Gastrocnemius medialis (tissue), 4 donors: ENCODE data around the gene GPR155. TPM values are rescaled to one million over a fixed set of nuclear protein-coding genes. Genes with fewer than 3 reads are reported as not detected.

Experiments
- ATAC-seq, 2 donors: fragments of 150-250 bp; one replicate each; pipeline ENCODE4 v1.9.1; 2016
- DNase-seq, 2 donors: peaks; one replicate each; pipeline ENCODE4 v3.0.0-alpha.2; 2019
- H3K27ac ChIP-seq, 4 donors: fragments of 200-600 bp; sonication (generic); 1 replicate in 1 of 4; 2 replicates in 3 of 4; pipeline ENCODE4 v1.5.1; 2016 to 2018; ENCODE audit warnings: mild to moderate bottlenecking in 2 of 4, moderate library complexity in 1 of 4
- H3K27me3 ChIP-seq, 3 donors: fragments of 200-600 bp; sonication (generic) in 2 of 3; 1 replicate in 1 of 3; 2 replicates in 2 of 3; pipeline versions ENCODE4 v1.5.1 to v1.6.0; 2016 to 2019; ENCODE audit warnings: mild to moderate bottlenecking in 1 of 3, moderate library complexity in 1 of 3
- H3K36me3 ChIP-seq, 2 donors: fragments of 200-600 bp; sonication (generic) in 1 of 2; one replicate each; pipeline ENCODE4 v1.5.1; 2017 to 2018
- H3K4me1 ChIP-seq, 2 donors: fragments of 200-600 bp; sonication (generic) in 1 of 2; one replicate each; pipeline ENCODE4 v1.5.1; 2016 to 2017; ENCODE audit warnings: mild to moderate bottlenecking in 2 of 2
- H3K4me3 ChIP-seq, 4 donors: fragments of 200-600 bp; sonication (generic) in 3 of 4; 1 replicate in 1 of 4; 2 replicates in 3 of 4; pipeline ENCODE4 v1.5.1; 2016 to 2019; ENCODE audit warnings: mild to moderate bottlenecking in 2 of 4
- H3K9me3 ChIP-seq, 3 donors: fragments of 200-600 bp; sonication (generic) in 2 of 3; 1 replicate in 1 of 3; 2 replicates in 2 of 3; pipeline ENCODE4 v1.5.1; 2016 to 2019
- POLR2A ChIP-seq, 2 donors: fragments of 450-650 bp; IDR thresholded peaks; one replicate each; pipeline ENCODE4 v1.6.1; 2017; ENCODE audit warnings: antibody characterized with exemption in 2 of 2, mild to moderate bottlenecking in 2 of 2, moderate library complexity in 2 of 2
- in situ Hi-C, 4 donors: fragments of 200-750 bp; cut with MboI; loops; one replicate each; pipeline versions ENCODE4 v1.15.0 to v1.8.0; 2017; ENCODE audit warnings: low sequenced_read_pairs in 4 of 4
- intact Hi-C: fragments of 100-400 bp; cut with DNase I; formaldehyde crosslinking; loops from one replicate; pipeline ENCODE4 v1.15.1; 2023; ENCODE audit warnings: low total_unique reads
- total RNA-seq, 4 donors: library from RNA; depleted of rRNA; stranded (reverse); fragments of >200 nt; gene quantifications; one replicate each; pipeline versions ENCODE4 v1.1.0 to v1.2.3, GENCODE V29; 2016
- TF ChIP-seq, protein P1 (sequence below), 5 experiments: fragments of 450-650 bp in 3 of 5; fragments of 200-600 bp in 2 of 5; sonication (generic) in 2 of 5; IDR thresholded peaks in 4 of 5; conservative IDR thresholded peaks in 1 of 5; 1 replicate in 4 of 5; 2 replicates in 1 of 5; pipeline ENCODE4 v1.5.1; 2016 to 2019; ENCODE audit warnings: antibody characterized with exemption in 5 of 5, mild to moderate bottlenecking in 3 of 5, moderate library complexity in 3 of 5

GPR155 gene
- total RNA-seq, 4 donors from 2014 or later: 4.0 to 12.7 (median 7.3) TPM

DNA sequence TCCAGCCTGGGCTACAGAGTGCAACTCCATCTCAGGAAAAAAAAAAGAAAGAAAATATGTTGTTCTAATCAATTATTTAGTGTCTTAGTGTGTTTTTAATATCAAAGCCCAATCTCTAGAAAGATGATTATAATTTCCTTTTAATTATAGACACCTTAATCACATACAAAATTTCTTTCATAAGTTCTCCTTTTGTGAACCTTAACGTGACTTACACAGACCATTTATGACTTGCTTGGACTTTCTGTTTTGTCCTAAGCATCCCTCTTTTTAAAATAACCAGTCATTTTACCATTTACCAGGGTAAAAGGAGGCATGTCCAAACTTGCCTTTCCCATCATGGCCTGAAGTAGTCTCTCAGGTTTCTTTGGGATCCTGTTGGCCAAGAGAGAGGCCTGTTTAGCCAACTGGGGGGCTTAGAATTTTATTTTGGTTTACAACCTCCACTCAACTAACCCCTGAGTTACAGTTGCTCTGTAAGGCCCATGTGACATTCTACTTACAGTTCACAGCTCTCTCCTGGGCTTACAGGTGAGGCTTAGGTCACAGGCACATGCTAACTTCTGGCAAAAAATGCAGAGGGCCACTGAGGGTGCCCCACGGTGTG, 23.9 kb upstream of the GPR155 start:
- intact Hi-C loops: no loop called here
- H3K27ac ChIP-seq: no peak overlapping the region
- H3K36me3 ChIP-seq: no peaks in the 10 kb centered on the region
- in situ Hi-C loops: no loop called here
- no peak overlapping the region for H3K4me3 ChIP-seq
- H3K4me1 ChIP-seq: no peaks in the 10 kb centered on the region
- ATAC-seq: no peak
- no peak for DNase-seq
- no peaks in the 10 kb centered on the region for H3K27me3 ChIP-seq
- H3K9me3 ChIP-seq: no peaks in the 10 kb centered on the region
- TF ChIP-seq, protein P1, sequence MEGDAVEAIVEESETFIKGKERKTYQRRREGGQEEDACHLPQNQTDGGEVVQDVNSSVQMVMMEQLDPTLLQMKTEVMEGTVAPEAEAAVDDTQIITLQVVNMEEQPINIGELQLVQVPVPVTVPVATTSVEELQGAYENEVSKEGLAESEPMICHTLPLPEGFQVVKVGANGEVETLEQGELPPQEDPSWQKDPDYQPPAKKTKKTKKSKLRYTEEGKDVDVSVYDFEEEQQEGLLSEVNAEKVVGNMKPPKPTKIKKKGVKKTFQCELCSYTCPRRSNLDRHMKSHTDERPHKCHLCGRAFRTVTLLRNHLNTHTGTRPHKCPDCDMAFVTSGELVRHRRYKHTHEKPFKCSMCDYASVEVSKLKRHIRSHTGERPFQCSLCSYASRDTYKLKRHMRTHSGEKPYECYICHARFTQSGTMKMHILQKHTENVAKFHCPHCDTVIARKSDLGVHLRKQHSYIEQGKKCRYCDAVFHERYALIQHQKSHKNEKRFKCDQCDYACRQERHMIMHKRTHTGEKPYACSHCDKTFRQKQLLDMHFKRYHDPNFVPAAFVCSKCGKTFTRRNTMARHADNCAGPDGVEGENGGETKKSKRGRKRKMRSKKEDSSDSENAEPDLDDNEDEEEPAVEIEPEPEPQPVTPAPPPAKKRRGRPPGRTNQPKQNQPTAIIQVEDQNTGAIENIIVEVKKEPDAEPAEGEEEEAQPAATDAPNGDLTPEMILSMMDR (IDR thresholded peaks at IDR 0.05 in 4 of 5, conservative IDR thresholded peaks at IDR 0.05 in 1 of 5): no peak
- TF ChIP-seq POLR2A (IDR thresholded peaks at IDR 0.05): no peak

DNA sequence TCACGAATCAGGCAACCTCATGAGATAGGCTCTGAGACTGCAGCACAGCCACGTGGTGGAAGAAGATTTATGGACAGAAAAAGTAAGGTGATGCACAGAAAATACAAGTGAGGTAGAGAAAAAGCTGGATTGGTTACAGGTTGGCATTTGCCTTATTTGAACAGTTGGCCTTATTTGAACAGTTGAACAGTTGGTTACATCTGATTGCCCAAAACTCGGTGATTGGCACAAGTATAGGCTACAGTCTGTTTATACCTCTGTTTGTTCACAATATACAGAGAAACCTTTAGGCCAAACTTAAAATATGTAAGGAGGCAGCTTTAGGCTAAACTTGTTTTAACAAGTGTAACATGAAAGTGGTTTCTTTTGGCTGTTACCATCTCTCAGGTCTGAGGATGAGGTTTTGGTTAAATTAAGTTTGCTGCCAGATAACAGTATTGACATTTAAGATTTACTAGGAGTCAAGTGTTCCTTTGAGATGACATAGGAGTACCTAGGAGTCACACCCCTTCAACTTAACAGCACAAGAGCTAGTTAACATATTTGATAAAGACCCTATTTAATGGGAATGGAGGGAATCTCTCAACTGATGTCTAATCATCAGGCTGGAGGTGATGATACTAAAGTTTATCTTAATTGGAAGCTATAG, 16.5 kb upstream of the GPR155 start:
- intact Hi-C loops: no loop called here
- Histone ChIP-seq H3K36me3 (no peaks in the 10 kb centered on the region), H3K9me3 (no peaks in the 10 kb centered on the region), H3K27ac (no peak overlapping the region), H3K27me3 (no peaks in the 10 kb centered on the region), H3K4me1 (no peaks in the 10 kb centered on the region), H3K4me3 (no peak overlapping the region)
- TF ChIP-seq POLR2A (IDR thresholded peaks at IDR 0.05): no peak
- TF ChIP-seq, protein P1 (IDR thresholded peaks at IDR 0.05 in 4 of 5, conservative IDR thresholded peaks at IDR 0.05 in 1 of 5): no peak
- ATAC-seq (no peak), DNase-seq (no peak)
- in situ Hi-C loops: no loop called here

DNA sequence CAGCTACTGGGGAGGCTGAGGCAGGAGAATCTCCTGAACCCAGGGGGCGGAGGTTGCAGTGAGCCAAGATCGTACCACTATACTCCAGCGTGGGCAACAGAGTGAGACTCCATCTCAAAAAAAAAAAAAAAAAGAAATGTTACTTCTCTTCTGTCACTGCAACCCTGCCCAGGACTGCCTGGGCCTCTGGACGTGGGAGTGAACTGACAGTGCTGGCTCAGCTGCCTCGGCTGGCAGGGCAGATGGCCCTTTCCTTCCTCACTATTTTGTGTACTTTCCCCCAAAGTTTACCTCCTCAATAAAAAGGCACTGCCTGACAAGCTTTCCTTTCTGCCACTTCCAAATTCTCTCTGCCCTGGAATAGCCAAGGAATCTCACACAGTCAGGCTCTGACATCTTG, 12.5 kb upstream of the GPR155 start:
- H3K4me3 ChIP-seq: no peak overlapping the region
- in situ Hi-C loops (loop anchor here in 2 of 4 donors (25.0 kb wide), 1 partner anchor 663 kb away; the partner anchor contains the start of gene ATF2 (in 2 of the 2)), intact Hi-C loops (no loop called here)
- no peaks in the 10 kb centered on the region for H3K4me1 ChIP-seq
- no peak for ATAC-seq
- no peaks in the 10 kb centered on the region for H3K27me3 ChIP-seq
- H3K36me3 ChIP-seq: no peaks in the 10 kb centered on the region
- no peak for DNase-seq
- TF ChIP-seq, protein P1 (IDR thresholded peaks at IDR 0.05 in 4 of 5, conservative IDR thresholded peaks at IDR 0.05 in 1 of 5): no peak
- TF ChIP-seq POLR2A (IDR thresholded peaks at IDR 0.05): no peak
- H3K9me3 ChIP-seq: no peaks in the 10 kb centered on the region
- H3K27ac ChIP-seq: no peak overlapping the region

DNA sequence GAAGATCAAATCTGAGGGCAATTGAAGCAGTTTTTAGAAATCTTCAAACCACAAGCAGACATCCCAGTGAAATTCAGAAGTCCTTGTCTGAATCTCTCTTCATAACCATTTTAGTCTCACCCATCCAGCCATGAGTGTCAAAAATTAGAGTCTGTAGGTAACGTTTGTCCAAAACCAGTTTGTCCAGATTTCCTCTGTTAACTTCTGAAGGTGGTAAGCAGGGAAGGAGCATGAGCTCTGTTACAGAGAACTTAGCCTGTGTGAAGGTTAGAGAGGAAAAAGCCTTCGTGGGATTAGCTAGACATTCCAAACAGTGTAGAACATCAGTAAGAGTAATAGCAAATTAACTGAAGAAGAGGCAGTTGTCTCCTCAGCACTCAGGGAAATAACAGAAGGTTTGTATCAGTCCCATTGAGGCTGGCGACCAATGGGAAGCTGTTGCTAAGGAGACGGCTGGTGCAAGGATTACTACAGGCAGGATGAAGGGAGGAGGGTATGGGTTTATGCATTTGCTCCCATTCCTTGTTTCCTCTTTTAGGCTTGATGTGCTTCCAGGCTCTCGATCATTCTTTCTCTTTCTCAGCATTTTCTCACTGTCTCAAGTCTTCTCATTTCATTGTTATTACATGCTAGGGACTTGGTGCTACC, 8.7 kb upstream of the GPR155 start:
- H3K9me3 ChIP-seq: no peaks in the 10 kb centered on the region
- H3K4me1 ChIP-seq: no peaks in the 10 kb centered on the region
- no peaks in the 10 kb centered on the region for H3K36me3 ChIP-seq
- TF ChIP-seq, protein P1 (IDR thresholded peaks at IDR 0.05 in 4 of 5, conservative IDR thresholded peaks at IDR 0.05 in 1 of 5): no peak
- no peak for TF ChIP-seq POLR2A (IDR thresholded peaks at IDR 0.05)
- intact Hi-C loops (no loop called here), in situ Hi-C loops (loop anchor here in 2 of 4 donors (25.0 kb wide), 1 partner anchor 667 kb away; the partner anchor contains the start of gene ATF2 (in 2 of the 2))
- H3K27me3 ChIP-seq: no peaks in the 10 kb centered on the region
- H3K27ac ChIP-seq: no peak overlapping the region
- H3K4me3 ChIP-seq: no peak overlapping the region
- ATAC-seq (no peak), DNase-seq (no peak)
